A673 (cell line): Measurements from ENCODE around the gene LRRC74B. TPM values are rescaled to one million over a fixed set of nuclear protein-coding genes. Genes with fewer than 3 reads are reported as not detected.

Source experiments
- BruUV-seq: library from RNA; stranded (reverse); fragments of 400-500 nt; replicated peaks from 2 replicates; lab custom pipeline; 2021; lab: Mats Ljungman, UMichigan
- CTCF ChIA-PET: fragments of 300-600 bp; sonication (Branson Sonifier 250); formaldehyde crosslinking; loops from one replicate; lab custom pipeline; 2022; ENCODE audit warnings: antibody characterized with exemption; lab: Charles Lee
- POLR2A ChIA-PET: fragments of 300-600 bp; sonication (Branson Sonifier 250); formaldehyde crosslinking; loops from one replicate; lab custom pipeline; 2022; ENCODE audit warnings: antibody characterized with exemption; ENCODE audit not compliant: low non-redundant PET; lab: Charles Lee
- DNase-seq: peaks from one replicate; pipeline ENCODE4 v3.0.0-alpha.2; 2015; ENCODE audit warnings: low spot score
- H3K27ac ChIP-seq: fragments of 200-600 bp; sonication (generic); 2 replicates; pipeline ENCODE4 v1.5.1; 2016; ENCODE audit warnings: mixed run types, low read depth, mild to moderate bottlenecking, mixed read lengths, antibody characterized with exemption, low read length; ENCODE audit not compliant: poor library complexity, severe bottlenecking
- H3K27me3 ChIP-seq: fragments of 200-600 bp; sonication (generic); replicated peaks from 2 replicates; pipeline ENCODE4 v1.6.1; 2017; ENCODE audit warnings: mixed run types, low read depth, mild to moderate bottlenecking, mixed read lengths, antibody characterized with exemption, low read length; ENCODE audit not compliant: insufficient read depth, poor library complexity
- H3K36me3 ChIP-seq: fragments of 200-600 bp; sonication (generic); 2 replicates; pipeline ENCODE4 v1.6.1; 2016; ENCODE audit warnings: mixed run types, mild to moderate bottlenecking, mixed read lengths, antibody characterized with exemption, low read length; ENCODE audit not compliant: insufficient read depth, poor library complexity, severe bottlenecking
- H3K4me1 ChIP-seq: fragments of 200-600 bp; sonication (generic); 2 replicates; pipeline ENCODE4 v1.6.1; 2017; ENCODE audit warnings: mixed run types, mild to moderate bottlenecking, mixed read lengths, antibody characterized with exemption, low read length; ENCODE audit not compliant: insufficient read depth, poor library complexity, severe bottlenecking
- H3K4me3 ChIP-seq: fragments of 200-600 bp; sonication (generic); 2 replicates; pipeline ENCODE4 v1.5.1; 2016; ENCODE audit warnings: low read depth, mixed run types, mild to moderate bottlenecking, mixed read lengths, low read length; ENCODE audit not compliant: poor library complexity, severe bottlenecking
- H3K9me3 ChIP-seq: fragments of 200-600 bp; sonication (generic); 2 replicates; pipeline ENCODE4 v1.6.1; 2016; ENCODE audit warnings: mixed run types, low read depth, mild to moderate bottlenecking, mixed read lengths, antibody characterized with exemption, low read length; ENCODE audit not compliant: poor library complexity, severe bottlenecking
- EZH2 ChIP-seq: fragments of 200-600 bp; sonication (generic); IDR thresholded peaks from 2 replicates; pipeline ENCODE4 v1.6.1; 2017; ENCODE audit warnings: borderline replicate concordance, low read depth, mild to moderate bottlenecking, mixed read lengths, antibody characterized with exemption, low read length; ENCODE audit not compliant: poor library complexity, severe bottlenecking
- intact Hi-C: fragments of 100-400 bp; cut with micrococcal nuclease; formaldehyde crosslinking; loops from one replicate; pipeline ENCODE4 v1.10.0; 2022; ENCODE audit not compliant: unreplicated experiment
- total RNA-seq: library from RNA; stranded (reverse); gene quantifications from 2 replicates; pipeline ENCODE4 v1.2.3, GENCODE V29; 2021
- TF ChIP-seq, protein P1 (sequence below): fragments of 300-800, 200-600 bp; sonication (generic); conservative IDR thresholded peaks from 2 replicates; pipeline ENCODE4 v1.5.1; 2017; ENCODE audit warnings: low read depth, mild to moderate bottlenecking, antibody characterized with exemption, low read length, moderate library complexity, mixed read lengths

The LRRC74B gene
- total RNA-seq, 1 experiment from 2014 or later = not detected

DNA sequence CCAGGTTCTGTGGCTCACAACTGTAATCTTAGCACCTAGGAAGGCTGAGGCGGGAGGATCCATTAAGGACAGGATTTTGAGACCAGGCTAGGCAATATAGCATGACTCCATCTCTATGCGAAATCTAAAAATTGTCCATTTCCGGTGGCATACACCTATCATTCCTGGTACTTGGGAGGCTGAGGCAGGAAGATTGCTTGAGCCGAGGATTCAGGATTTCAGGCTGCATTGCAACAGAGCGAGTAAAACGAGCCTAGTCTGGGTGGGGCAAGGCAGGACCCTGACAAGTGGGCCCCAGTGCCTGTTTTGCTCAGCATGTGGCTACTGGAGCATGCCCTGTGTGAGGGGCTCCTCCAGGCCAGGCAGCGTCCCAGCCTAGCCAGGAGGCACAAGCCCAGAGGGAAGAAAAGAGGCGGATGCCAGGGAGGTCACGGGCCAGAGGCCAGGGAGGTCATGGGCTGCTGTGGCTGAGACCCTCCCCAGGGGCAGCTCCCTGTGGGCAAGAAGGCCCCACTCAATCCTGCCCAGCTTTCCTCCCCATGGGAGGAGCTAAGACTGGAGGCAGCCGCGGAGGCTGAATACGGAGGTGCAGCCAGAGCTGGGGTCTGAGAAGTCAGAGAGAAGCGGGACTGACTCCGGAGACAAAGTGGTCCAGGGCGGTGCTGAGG is 8.4 kb downstream of the LRRC74B start:
- Histone ChIP-seq H3K4me3 (no peak overlapping the region), H3K36me3 (no peaks in the 10 kb centered on the region), H3K27ac (no peak overlapping the region), H3K27me3 (no peaks in the 10 kb centered on the region), H3K9me3 (no peaks in the 10 kb centered on the region), H3K4me1 (peaks cover 3% of the 10 kb centered on the region)
- intact Hi-C loops = no loop called here
- TF ChIP-seq, protein P1, sequence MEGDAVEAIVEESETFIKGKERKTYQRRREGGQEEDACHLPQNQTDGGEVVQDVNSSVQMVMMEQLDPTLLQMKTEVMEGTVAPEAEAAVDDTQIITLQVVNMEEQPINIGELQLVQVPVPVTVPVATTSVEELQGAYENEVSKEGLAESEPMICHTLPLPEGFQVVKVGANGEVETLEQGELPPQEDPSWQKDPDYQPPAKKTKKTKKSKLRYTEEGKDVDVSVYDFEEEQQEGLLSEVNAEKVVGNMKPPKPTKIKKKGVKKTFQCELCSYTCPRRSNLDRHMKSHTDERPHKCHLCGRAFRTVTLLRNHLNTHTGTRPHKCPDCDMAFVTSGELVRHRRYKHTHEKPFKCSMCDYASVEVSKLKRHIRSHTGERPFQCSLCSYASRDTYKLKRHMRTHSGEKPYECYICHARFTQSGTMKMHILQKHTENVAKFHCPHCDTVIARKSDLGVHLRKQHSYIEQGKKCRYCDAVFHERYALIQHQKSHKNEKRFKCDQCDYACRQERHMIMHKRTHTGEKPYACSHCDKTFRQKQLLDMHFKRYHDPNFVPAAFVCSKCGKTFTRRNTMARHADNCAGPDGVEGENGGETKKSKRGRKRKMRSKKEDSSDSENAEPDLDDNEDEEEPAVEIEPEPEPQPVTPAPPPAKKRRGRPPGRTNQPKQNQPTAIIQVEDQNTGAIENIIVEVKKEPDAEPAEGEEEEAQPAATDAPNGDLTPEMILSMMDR = no peak
- no peak for TF ChIP-seq EZH2
- DNase-seq = no peak
- POLR2A ChIA-PET = no interaction called here
- no TSS peak for BruUV-seq
- CTCF ChIA-PET = no interaction called here

DNA sequence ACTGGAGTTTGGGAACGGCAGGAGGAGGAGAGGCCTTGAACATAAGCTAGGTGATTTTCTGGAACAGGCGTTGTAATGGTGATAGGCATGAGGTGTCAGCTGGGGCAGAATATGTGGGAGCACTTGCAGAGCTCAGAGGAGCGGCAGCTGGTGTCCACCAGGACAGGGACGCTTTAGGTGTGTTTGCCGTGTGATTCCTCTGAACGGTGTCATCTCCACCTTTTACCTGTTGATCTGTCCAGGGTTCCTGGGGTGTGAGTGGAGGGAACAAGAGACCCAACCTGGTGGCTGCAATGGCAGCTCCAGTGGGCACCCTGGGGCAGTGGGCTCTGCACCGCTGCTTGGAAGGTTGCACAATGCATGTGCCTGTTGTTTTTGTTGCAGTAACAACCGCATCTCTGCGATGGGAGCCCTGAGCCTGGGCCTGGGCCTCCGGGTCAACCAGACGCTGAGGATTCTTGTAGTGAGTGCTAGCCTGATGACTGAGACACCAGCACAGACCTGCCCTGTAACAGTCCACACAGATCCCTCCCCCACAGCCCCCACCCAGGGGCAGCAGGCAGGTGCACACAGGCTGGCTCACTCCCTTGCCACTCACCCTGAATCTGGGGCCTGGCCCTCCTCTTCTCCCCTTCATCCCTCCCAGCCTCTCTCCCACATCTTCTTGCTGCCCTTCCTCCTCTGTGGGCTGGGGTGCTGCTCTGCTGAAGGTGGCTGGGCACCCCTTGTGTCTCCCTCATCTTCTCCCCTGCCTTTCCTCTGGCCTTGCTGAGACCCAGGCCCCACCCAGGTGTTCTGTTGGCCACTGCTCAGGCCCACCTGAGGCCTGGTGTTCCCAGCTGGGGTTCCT is 9.2 kb downstream of the LRRC74B start:
- no TSS peak for BruUV-seq
- POLR2A ChIA-PET = no interaction called here
- Histone ChIP-seq H3K36me3 (no peaks in the 10 kb centered on the region), H3K27me3 (no peaks in the 10 kb centered on the region), H3K9me3 (no peaks in the 10 kb centered on the region), H3K4me1 (peaks cover 3% of the 10 kb centered on the region), H3K4me3 (no peak overlapping the region), H3K27ac (no peak overlapping the region)
- DNase-seq = no peak
- TF ChIP-seq, protein P1 = no peak
- TF ChIP-seq EZH2 = no peak
- intact Hi-C loops = no loop called here
- CTCF ChIA-PET = no interaction called here

DNA sequence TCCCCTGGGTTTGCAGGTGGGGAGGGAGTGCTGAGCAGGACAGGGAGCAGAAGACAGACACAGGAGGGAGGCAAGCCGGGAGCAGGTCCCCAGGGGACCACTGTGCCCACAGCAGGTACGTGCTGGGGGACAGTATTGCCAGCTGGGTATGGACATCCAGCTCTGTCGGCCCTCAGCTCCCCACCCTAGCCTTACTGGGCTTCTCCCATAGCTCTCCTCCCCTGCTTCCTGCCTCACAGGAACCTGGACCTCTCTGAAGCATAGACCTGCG is 9.8 kb downstream of the LRRC74B start:
- ChIA-PET CTCF (no interaction called here), POLR2A (no interaction called here)
- peaks cover 3% of the 10 kb centered on the region for H3K4me1 ChIP-seq
- TF ChIP-seq, protein P1 = no peak
- no peak for TF ChIP-seq EZH2
- intact Hi-C loops = no loop called here
- no TSS peak for BruUV-seq
- no peak overlapping the region for H3K27ac ChIP-seq
- H3K4me3 ChIP-seq = no peak overlapping the region
- H3K36me3 ChIP-seq = no peaks in the 10 kb centered on the region
- H3K27me3 ChIP-seq = no peaks in the 10 kb centered on the region
- H3K9me3 ChIP-seq = no peaks in the 10 kb centered on the region
- DNase-seq = no peak
